ENCODE data around the gene ADAM30. TPM values are rescaled to one million over a fixed set of nuclear protein-coding genes. Genes with fewer than 3 reads are reported as not detected.

Gene ADAM30
- total RNA-seq, 2 experiments from 2014 or later, result not detected

- no peaks in the 10 kb centered on the region for H3K4me1 Mint-ChIP-seq (ENCODE audit: low read depth)
- intact Hi-C loops (cut with micrococcal nuclease), result no loop called here
- POLR2A ChIA-PET, result no interaction called here
- ATAC-seq (peak; percentile 80), DNase-seq (peak; percentile 79)
- CTCF ChIA-PET, result interaction anchor here (0.6 to 3.0 kb wide), 27 partner anchors 8 to 743 kb away, joined by 3 to 19 read pairs (median 4); partner anchors contain the start of gene ADAM30
- H3K27me3 Mint-ChIP-seq, result peaks cover 15% of the 10 kb centered on the region
- TF ChIP-seq, protein P1, sequence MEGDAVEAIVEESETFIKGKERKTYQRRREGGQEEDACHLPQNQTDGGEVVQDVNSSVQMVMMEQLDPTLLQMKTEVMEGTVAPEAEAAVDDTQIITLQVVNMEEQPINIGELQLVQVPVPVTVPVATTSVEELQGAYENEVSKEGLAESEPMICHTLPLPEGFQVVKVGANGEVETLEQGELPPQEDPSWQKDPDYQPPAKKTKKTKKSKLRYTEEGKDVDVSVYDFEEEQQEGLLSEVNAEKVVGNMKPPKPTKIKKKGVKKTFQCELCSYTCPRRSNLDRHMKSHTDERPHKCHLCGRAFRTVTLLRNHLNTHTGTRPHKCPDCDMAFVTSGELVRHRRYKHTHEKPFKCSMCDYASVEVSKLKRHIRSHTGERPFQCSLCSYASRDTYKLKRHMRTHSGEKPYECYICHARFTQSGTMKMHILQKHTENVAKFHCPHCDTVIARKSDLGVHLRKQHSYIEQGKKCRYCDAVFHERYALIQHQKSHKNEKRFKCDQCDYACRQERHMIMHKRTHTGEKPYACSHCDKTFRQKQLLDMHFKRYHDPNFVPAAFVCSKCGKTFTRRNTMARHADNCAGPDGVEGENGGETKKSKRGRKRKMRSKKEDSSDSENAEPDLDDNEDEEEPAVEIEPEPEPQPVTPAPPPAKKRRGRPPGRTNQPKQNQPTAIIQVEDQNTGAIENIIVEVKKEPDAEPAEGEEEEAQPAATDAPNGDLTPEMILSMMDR (IDR thresholded peaks at IDR 0.05), result peak; percentile 89
- no peak overlapping the region for H3K4me3 Mint-ChIP-seq
- no peak overlapping the region for H3K27ac Mint-ChIP-seq
- peaks cover 7% of the 10 kb centered on the region for H3K9me3 Mint-ChIP-seq
- peaks cover 5% of the 10 kb centered on the region for H3K36me3 Mint-ChIP-seq (ENCODE audit: low read depth)
Measured at GRCh38 chr1:119885903-119886783, 10.2 kb downstream of the ADAM30 start.

- ChIA-PET POLR2A (no interaction called here), CTCF (no interaction called here)
- ATAC-seq (no peak), DNase-seq (no peak)
- TF ChIP-seq, protein P1 (IDR thresholded peaks at IDR 0.05), result no peak
- peaks cover 7% of the 10 kb centered on the region for H3K9me3 Mint-ChIP-seq
- H3K4me3 Mint-ChIP-seq, result no peak overlapping the region
- H3K27me3 Mint-ChIP-seq, result peaks cover 19% of the 10 kb centered on the region
- intact Hi-C loops (cut with micrococcal nuclease), result no loop called here
- no peak overlapping the region for H3K27ac Mint-ChIP-seq
- H3K4me1 Mint-ChIP-seq (ENCODE audit: low read depth), result no peaks in the 10 kb centered on the region
- peaks cover 5% of the 10 kb centered on the region for H3K36me3 Mint-ChIP-seq (ENCODE audit: low read depth)
Measured at GRCh38 chr1:119884711-119885110, 11.6 kb downstream of the ADAM30 start.

DNA sequence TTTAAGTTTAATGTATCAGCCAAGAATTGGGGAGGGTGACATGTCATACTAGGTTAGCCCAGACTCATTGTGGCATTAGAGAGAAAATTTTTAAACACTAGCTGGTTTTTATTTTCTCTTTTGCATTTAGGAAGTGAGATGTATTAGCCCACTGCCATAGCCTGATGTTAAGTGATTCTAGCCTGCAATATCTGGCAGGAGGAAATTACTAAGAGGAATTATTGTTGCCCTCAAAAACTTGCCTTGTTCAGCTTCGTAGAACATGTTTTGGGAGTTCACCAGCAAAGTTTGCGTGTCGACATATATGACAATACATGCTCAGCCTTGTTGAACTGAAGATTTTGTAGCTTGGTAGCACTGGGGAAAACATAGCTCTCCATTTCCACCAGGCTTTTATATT lies 12.5 kb downstream of the ADAM30 start:
- Mint-ChIP-seq H3K36me3 (ENCODE audit: low read depth) (peaks cover 5% of the 10 kb centered on the region), H3K4me1 (ENCODE audit: low read depth) (no peaks in the 10 kb centered on the region), H3K4me3 (no peak overlapping the region)

GRCh38 chr1:119882132-119883049 lies 13.9 kb downstream of the ADAM30 start:
- TF ChIP-seq, protein P1 (IDR thresholded peaks at IDR 0.05), result no peak
- Mint-ChIP-seq H3K4me1 (ENCODE audit: low read depth) (no peaks in the 10 kb centered on the region), H3K4me3 (no peak overlapping the region), H3K9me3 (no peaks in the 10 kb centered on the region), H3K27me3 (peaks cover 14% of the 10 kb centered on the region), H3K27ac (no peak overlapping the region), H3K36me3 (ENCODE audit: low read depth) (no peaks in the 10 kb centered on the region)
- ChIA-PET POLR2A (interaction anchor here (0.7 kb wide), 1 partner anchor 23 kb away, joined by 3 read pairs; no protein-coding TSS in a partner anchor), CTCF (interaction anchor here (0.7 to 1.6 kb wide), 3 partner anchors 9 to 86 kb away, joined by 3 to 4 read pairs (median 3); no protein-coding TSS in a partner anchor)
- ATAC-seq (no peak), DNase-seq (no peak)
- intact Hi-C loops (cut with micrococcal nuclease), result no loop called here

More for the DNA sequence above, 12.5 kb downstream of the ADAM30 start:
- no peak overlapping the region for H3K27ac Mint-ChIP-seq
- ChIA-PET POLR2A (no interaction called here), CTCF (interaction anchor here (0.9 to 1.4 kb wide), 6 partner anchors 12 to 85 kb away, joined by 3 to 7 read pairs (median 4); partner anchors contain the start of gene ADAM30)
- DNase-seq (no peak), ATAC-seq (no peak)
- TF ChIP-seq, protein P1 (IDR thresholded peaks at IDR 0.05), result no peak
- H3K9me3 Mint-ChIP-seq, result peaks cover 7% of the 10 kb centered on the region
- intact Hi-C loops (cut with micrococcal nuclease), result no loop called here
- peaks cover 19% of the 10 kb centered on the region for H3K27me3 Mint-ChIP-seq
